DND-41 (cell line): ENCODE data around the gene POU3F3.

Experiments
- ATAC-seq: fragments of 200-7000 bp; cut with Tn5 transposase; 3 replicates; pipeline ENCODE4 v1.9.1; 2021; ENCODE audit warnings: low read depth; ENCODE audit not compliant: insufficient read depth
- DNase-seq: peaks from one replicate; pipeline ENCODE4 v3.0.0-alpha.2; 2020
- H2AFZ ChIP-seq: 2 replicates; pipeline ENCODE4 v1.6.0; 2012; ENCODE audit warnings: low read depth, low read length
- H3K27ac ChIP-seq: 2 replicates; pipeline ENCODE4 v1.5.1; 2012; ENCODE audit warnings: low read length, inconsistent platforms
- H3K27me3 ChIP-seq: fragments of 200-600 bp; sonication (generic); 2 replicates; pipeline ENCODE4 v1.6.0; 2012; ENCODE audit warnings: low read length, mild to moderate bottlenecking, inconsistent platforms; ENCODE audit not compliant: insufficient read depth, poor library complexity
- H3K36me3 ChIP-seq: 2 replicates; pipeline ENCODE4 v1.5.1; 2012; ENCODE audit warnings: low read length, inconsistent platforms; ENCODE audit not compliant: insufficient read depth
- H3K4me1 ChIP-seq: 2 replicates; pipeline ENCODE4 v1.5.1; 2012; ENCODE audit warnings: mild to moderate bottlenecking, low read length; ENCODE audit not compliant: insufficient read depth
- H3K4me2 ChIP-seq: 2 replicates; pipeline ENCODE4 v1.6.0; 2012; ENCODE audit warnings: mild to moderate bottlenecking, moderate library complexity, low read length, inconsistent platforms; ENCODE audit not compliant: insufficient read depth
- H3K4me3 ChIP-seq, 2 experiments: fragments of 200-600 bp in 1 of 2; shearing (Covaris generic) in 1 of 2; 2 replicates each; pipeline ENCODE4 v1.5.1; 2012 to 2016; ENCODE audit warnings: inconsistent platforms in 2 of 2, low read length in 2 of 2, mild to moderate bottlenecking in 2 of 2, low read depth in 1 of 2, moderate library complexity in 1 of 2
- H3K79me2 ChIP-seq: 2 replicates; pipeline ENCODE4 v1.6.0; 2012; ENCODE audit warnings: low read length, inconsistent platforms; ENCODE audit not compliant: insufficient read depth
- H3K9ac ChIP-seq: 2 replicates; pipeline ENCODE4 v1.6.0; 2012; ENCODE audit warnings: low read depth, mild to moderate bottlenecking, inconsistent platforms, low read length, moderate library complexity
- H3K9me3 ChIP-seq: 2 replicates; pipeline ENCODE4 v1.5.1; 2012; ENCODE audit warnings: low read length, moderate library complexity, mild to moderate bottlenecking, inconsistent platforms; ENCODE audit not compliant: insufficient read depth, severe bottlenecking
- H4K20me1 ChIP-seq: 2 replicates; pipeline ENCODE4 v1.6.0; 2012; ENCODE audit warnings: low read length; ENCODE audit not compliant: insufficient read depth
- EZH2 ChIP-seq: IDR thresholded peaks from 3 replicates; pipeline ENCODE4 v1.6.1; 2012; ENCODE audit warnings: borderline replicate concordance, low read depth, mild to moderate bottlenecking, moderate library complexity, low read length, inconsistent platforms; ENCODE audit not compliant: severe bottlenecking
- TF ChIP-seq, protein P1 (sequence below): IDR thresholded peaks from 2 replicates; pipeline ENCODE4 v1.5.1; 2012; ENCODE audit warnings: borderline replicate concordance, low read length, moderate library complexity, mild to moderate bottlenecking; ENCODE audit not compliant: poor library complexity, severe bottlenecking; ENCODE audit errors: extremely low read depth

Gene POU3F3

DNA sequence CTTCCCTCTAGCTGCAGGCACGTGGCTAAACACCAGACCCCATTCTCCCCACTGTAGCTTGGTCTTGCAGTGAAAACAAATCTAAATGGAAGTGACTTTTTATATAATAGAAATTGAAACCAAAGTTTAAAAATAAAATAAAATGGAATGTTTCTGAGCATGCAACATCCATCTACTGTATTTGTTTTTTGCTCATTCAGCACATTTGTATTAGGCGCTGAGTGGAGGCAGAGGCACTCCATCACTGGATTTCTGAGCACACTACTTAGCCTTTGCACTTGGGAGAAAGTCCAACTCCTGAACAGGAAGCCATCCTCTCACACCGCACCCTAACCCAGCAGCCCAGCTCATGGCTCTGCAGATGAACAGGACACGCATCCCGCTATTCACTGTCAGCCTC is 37.8 kb upstream of the POU3F3 start:
- no peak for TF ChIP-seq EZH2
- TF ChIP-seq, protein P1, sequence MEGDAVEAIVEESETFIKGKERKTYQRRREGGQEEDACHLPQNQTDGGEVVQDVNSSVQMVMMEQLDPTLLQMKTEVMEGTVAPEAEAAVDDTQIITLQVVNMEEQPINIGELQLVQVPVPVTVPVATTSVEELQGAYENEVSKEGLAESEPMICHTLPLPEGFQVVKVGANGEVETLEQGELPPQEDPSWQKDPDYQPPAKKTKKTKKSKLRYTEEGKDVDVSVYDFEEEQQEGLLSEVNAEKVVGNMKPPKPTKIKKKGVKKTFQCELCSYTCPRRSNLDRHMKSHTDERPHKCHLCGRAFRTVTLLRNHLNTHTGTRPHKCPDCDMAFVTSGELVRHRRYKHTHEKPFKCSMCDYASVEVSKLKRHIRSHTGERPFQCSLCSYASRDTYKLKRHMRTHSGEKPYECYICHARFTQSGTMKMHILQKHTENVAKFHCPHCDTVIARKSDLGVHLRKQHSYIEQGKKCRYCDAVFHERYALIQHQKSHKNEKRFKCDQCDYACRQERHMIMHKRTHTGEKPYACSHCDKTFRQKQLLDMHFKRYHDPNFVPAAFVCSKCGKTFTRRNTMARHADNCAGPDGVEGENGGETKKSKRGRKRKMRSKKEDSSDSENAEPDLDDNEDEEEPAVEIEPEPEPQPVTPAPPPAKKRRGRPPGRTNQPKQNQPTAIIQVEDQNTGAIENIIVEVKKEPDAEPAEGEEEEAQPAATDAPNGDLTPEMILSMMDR: no peak
- ATAC-seq (no peak), DNase-seq (no peak)
- no peaks in the 10 kb centered on the region for H3K9me3 ChIP-seq
- no peaks in the 10 kb centered on the region for H3K27me3 ChIP-seq
- H3K4me2 ChIP-seq: no peak overlapping the region
- no peak overlapping the region for H3K9ac ChIP-seq
- no peak overlapping the region for H2AFZ ChIP-seq
- H3K79me2 ChIP-seq: no peaks in the 10 kb centered on the region
- H3K4me3 ChIP-seq: no peak overlapping the region
- H3K27ac ChIP-seq: no peak overlapping the region
- H4K20me1 ChIP-seq: no peaks in the 10 kb centered on the region
- no peaks in the 10 kb centered on the region for H3K36me3 ChIP-seq
- H3K4me1 ChIP-seq: no peaks in the 10 kb centered on the region

DNA sequence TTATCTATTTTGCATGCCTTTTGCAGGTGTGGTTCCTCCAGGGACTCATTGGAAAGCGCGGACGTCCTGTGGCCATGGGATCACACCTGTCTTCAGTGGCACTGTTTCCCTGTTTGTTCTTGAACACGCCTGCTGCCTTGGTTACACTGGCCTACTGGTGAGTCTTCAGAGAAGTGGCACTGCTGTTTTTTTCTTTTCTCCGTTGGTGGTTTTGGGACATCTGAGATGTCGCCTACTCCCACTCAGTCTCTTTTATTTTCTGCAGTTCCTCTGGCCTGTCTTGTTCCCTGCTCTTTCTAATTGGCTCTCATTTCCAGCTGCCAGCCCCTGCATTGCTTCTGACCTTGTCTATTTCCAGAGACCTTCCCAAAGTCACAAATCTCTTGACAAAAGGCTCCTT is 35.7 kb upstream of the POU3F3 start:
- no peak overlapping the region for H3K4me2 ChIP-seq
- H3K9me3 ChIP-seq: peaks cover 2% of the 10 kb centered on the region
- H2AFZ ChIP-seq: no peak overlapping the region
- no peaks in the 10 kb centered on the region for H4K20me1 ChIP-seq
- no peak overlapping the region for H3K9ac ChIP-seq
- ATAC-seq: no peak
- no peaks in the 10 kb centered on the region for H3K79me2 ChIP-seq
- DNase-seq: no peak
- no peaks in the 10 kb centered on the region for H3K4me1 ChIP-seq
- no peaks in the 10 kb centered on the region for H3K27me3 ChIP-seq
- no peaks in the 10 kb centered on the region for H3K36me3 ChIP-seq
- H3K27ac ChIP-seq: no peak overlapping the region
- H3K4me3 ChIP-seq: no peak overlapping the region
- TF ChIP-seq EZH2: no peak
- TF ChIP-seq, protein P1: no peak

DNA sequence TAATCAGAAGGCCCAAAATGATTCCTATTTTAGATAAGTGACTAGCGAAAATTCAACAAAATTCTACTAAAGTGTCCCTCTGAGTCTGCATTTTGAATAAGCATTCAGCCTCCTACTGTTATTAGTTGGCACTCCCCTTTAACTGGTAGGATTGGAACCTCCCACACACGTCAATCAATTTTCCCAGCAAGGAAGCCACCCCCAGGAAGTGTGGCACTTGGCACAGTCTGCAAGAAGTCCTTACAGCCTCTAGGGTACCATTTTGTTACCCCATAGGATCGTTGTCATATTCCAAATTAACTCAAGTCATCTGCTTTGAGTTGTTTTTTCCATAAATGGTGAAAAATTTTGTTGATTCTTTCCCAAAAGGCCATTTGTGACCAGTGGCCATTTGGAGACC is 33.8 kb upstream of the POU3F3 start:
- no peak for ATAC-seq
- H3K36me3 ChIP-seq: no peaks in the 10 kb centered on the region
- TF ChIP-seq, protein P1: no peak
- TF ChIP-seq EZH2: no peak
- no peaks in the 10 kb centered on the region for H4K20me1 ChIP-seq
- no peak overlapping the region for H3K27ac ChIP-seq
- H2AFZ ChIP-seq: no peak overlapping the region
- no peak overlapping the region for H3K9ac ChIP-seq
- H3K4me1 ChIP-seq: no peaks in the 10 kb centered on the region
- H3K4me2 ChIP-seq: no peak overlapping the region
- no peaks in the 10 kb centered on the region for H3K79me2 ChIP-seq
- H3K4me3 ChIP-seq: no peak overlapping the region
- H3K27me3 ChIP-seq: no peaks in the 10 kb centered on the region
- DNase-seq: no peak
- H3K9me3 ChIP-seq: peaks cover 6% of the 10 kb centered on the region
